Adrenal gland (tissue), 5 donors: Measurements from ENCODE around the gene PANK1.

Source experiments
- CTCF ChIP-seq, 6 experiments: fragments of 450-650 bp in 4 of 6; fragments of 200-600 bp in 2 of 6; sonication (generic) in 1 of 6; IDR thresholded peaks; 1 replicate in 5 of 6; 2 replicates in 1 of 6; pipeline versions ENCODE4 v1.5.1 to v1.8.0; 2016 to 2021; ENCODE audit warnings: antibody characterized with exemption in 6 of 6, mild to moderate bottlenecking in 2 of 6, moderate library complexity in 1 of 6
- POLR2A ChIP-seq, 2 donors: fragments of 450-650 bp; IDR thresholded peaks; one replicate each; pipeline ENCODE4 v1.6.1; 2017; ENCODE audit warnings: antibody characterized with exemption in 2 of 2, mild to moderate bottlenecking in 2 of 2, moderate library complexity in 1 of 2
- donor health status: DM: no; HTN: no; CAD: no.

- TF ChIP-seq CTCF (IDR thresholded peaks at IDR 0.05) (no peak), POLR2A (IDR thresholded peaks at IDR 0.05) (no peak)
Observed at GRCh38 chr10:89693176-89693575, 48.1 kb upstream of the PANK1 start.
